ENCODE measurements around the gene FOXM1. TPM values are rescaled to one million over a fixed set of nuclear protein-coding genes. Genes with fewer than 3 reads are reported as not detected.

Gene FOXM1, protein sequence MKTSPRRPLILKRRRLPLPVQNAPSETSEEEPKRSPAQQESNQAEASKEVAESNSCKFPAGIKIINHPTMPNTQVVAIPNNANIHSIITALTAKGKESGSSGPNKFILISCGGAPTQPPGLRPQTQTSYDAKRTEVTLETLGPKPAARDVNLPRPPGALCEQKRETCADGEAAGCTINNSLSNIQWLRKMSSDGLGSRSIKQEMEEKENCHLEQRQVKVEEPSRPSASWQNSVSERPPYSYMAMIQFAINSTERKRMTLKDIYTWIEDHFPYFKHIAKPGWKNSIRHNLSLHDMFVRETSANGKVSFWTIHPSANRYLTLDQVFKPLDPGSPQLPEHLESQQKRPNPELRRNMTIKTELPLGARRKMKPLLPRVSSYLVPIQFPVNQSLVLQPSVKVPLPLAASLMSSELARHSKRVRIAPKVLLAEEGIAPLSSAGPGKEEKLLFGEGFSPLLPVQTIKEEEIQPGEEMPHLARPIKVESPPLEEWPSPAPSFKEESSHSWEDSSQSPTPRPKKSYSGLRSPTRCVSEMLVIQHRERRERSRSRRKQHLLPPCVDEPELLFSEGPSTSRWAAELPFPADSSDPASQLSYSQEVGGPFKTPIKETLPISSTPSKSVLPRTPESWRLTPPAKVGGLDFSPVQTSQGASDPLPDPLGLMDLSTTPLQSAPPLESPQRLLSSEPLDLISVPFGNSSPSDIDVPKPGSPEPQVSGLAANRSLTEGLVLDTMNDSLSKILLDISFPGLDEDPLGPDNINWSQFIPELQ
- 95.1 TPM for polyA plus RNA-seq (2012; ENCODE audit: insufficient read depth, insufficient read length)

DNA sequence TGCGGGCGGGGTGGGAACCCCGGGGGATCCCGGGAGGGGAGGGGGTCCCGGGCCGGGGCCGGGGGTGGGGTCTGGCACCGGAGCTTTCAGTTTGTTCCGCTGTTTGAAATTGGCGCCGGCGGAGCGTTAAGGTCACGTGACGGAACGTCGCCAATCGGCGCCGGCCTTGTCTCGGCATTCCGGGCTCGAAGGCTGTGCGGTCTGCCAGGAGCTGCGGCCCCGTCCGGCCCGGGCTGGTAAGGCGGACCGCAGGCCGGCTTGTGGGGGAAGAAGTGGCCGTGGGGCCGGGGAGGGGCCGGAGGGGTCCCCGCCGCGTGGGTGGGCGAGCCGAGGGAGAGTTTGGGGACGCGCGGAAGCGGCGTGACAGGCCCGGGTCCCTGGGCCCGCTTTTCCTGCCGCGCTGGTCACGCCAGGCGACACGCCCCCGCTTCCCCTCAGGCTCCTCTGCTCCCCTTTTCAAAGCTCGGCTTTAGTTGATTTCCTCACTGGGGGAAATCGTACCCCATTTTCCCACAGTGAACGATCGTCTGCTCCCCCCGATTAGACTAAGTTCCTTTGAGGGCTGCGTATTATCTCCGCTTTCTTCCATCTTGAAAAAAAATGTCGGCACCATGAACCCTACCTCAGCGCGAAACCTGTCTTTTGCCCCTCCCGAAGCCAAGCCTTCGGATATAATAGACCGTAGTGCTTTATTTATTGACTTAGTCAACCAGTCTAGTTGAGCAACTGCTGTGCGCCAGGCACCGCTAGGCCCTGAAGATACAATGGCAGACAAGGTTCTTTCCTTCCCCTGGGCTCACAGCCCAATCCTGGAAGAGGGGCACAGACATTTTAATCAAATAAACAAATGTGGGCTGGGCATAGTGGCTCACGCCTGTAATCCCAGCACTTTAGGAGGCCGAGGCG is at the start of gene FOXM1, which contains the start of gene RHNO1:
TSS of gene FOXM1 (minus strand) at position 128 of the 906 bp plus-strand sequence. CDS start 2,696 bp downstream, outside the sequence.
TSS of gene RHNO1 (plus strand) at position 177 of the 906 bp plus-strand sequence. CDS start 8,144 bp downstream, outside the sequence.
- DNase-seq (ENCODE audit: low read depth, low spot score), result peak; percentile 80
- peak within 1 kb of the TSS; percentile 94 for H3K4me3 ChIP-seq (ENCODE audit: low read length)

DNA sequence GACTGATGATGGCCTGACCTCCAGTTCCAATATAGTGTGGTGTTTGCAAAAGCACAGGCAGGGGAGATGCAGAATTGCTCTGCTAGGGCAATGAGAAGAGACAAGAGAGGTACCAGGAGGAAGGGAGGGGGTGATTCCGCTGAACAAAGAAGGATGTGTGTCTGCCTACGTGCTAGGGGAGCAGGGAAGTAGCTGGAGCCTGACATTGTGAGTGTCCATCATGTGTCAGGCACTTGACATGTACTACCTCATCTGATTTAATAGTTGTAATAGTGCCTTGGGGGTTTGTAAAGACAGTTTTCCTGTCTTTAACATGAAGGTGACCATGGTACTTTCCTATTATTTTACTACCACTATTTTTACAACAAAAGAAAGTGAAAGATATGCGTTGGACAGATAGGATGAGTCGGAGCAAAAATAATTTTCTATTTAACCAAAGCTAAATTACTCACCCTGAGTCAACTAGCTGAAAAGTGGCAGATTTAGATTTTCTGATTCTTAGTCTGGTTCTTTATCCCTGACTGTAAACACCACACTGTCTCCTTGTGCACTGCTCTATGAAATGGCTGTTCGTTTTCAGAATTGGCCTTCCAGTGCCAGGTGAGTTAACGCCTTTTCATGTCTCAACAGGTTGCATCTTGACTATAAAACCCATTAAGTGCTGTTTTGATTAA is 48.5 kb upstream of the FOXM1 start:
- H3K4me3 ChIP-seq (ENCODE audit: low read length), result no peak overlapping the region
- no peak for DNase-seq (ENCODE audit: low read depth, low spot score)

DNA sequence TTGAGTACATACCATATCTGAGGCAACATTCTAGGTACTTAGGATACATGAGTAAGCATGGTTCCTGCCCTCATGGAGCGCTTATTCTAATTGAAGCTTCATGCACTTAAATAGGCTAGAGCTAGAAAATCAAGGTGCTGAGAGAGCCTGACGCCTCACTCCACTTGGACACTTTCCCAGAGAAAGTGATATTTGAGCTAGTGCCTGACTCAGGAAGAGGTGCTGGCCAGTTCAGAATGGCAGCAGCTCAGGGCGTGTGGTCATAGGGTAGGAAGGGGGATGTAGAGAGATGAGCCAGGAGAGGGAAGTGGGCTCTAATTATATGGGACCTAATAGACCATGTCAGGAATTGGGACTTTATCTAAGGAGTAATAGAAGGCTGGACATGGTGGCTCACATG is 47.0 kb upstream of the FOXM1 start:
- DNase-seq (ENCODE audit: low read depth, low spot score), result no peak
- H3K4me3 ChIP-seq (ENCODE audit: low read length), result no peak overlapping the region

DNA sequence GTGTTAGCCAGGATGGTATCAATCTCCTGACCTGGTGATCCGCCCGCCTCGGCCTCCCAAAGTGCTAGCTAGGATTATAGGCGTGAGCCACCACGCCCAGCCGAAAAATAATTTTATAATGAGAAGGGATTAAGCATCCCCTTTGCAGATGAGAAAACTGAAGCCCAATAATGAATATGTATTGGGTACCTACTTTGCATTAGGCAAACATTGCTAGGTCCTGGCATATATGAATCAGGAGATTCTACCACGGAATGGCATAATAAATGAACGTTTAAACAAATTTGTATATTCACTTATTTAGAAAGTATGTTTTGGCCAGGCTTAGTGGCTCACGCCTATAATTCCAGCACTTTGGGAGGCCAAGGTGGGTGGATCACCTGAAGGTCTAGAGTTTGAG is 46.1 kb upstream of the FOXM1 start:
- no peak for DNase-seq (ENCODE audit: low read depth, low spot score)
- no peak overlapping the region for H3K4me3 ChIP-seq (ENCODE audit: low read length)

DNA sequence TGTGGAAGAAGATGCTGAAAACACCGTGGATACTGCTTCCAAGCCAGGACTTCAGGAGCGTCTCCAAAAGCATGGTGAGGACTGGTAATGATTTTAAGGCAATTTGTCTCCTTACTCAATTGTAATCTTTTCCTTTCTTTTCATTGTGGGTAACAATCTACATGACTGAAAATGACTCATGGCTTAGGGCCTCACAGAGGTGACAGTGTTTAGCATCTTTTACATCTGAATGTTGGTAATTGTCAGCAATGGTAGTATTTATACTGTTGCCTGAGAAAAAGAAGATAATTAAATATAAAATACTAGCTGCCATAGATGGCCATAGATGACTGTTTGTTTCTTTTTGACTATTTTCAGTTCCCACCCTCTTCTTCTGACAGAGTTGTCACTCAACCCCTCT is 45.4 kb upstream of the FOXM1 start:
- DNase-seq (ENCODE audit: low read depth, low spot score), result no peak

DNA sequence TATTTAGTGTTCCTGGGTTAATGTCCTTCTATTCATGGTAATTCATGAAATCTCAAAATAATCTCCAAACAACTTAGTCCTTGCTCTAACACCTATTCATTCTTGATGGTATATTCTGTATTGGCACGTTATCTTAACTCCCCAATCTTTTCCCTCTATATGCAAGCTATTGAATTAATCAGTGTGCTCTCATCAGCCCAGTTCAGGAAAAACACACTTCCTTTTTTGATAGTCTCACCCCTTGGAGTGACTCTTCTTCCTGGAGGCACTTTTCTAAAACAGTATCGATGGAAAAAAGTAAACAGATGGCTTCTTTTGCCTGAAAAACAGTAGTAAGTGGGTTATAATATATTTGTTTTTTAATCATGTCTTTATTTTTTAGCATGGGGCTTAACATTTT is 42.3 kb upstream of the FOXM1 start:
- no peak overlapping the region for H3K4me3 ChIP-seq (ENCODE audit: low read length)
- DNase-seq (ENCODE audit: low read depth, low spot score), result no peak

More for the DNA sequence above, 45.4 kb upstream of the FOXM1 start:
- no peak overlapping the region for H3K4me3 ChIP-seq (ENCODE audit: low read length)

DNA sequence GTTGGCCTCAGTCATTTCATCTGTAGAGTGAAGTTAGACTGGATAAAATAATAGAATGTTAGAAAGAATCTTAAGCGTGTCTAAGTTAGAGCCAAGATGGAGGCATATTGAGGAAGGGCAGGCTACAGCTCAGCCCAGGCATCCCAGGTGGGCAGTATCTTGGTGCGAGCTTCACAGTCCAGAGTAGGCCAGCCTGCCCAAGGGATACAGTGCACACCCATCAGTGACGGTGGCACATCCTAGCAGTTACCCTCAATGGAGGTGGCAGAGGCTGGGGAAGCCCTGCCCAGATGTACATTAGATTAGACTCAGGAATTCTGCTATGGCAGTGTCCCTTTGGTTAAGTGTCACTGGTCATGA is 35.2 kb upstream of the FOXM1 start:
- DNase-seq (ENCODE audit: low read depth, low spot score), result no peak
- H3K4me3 ChIP-seq (ENCODE audit: low read length), result no peak overlapping the region

DNA sequence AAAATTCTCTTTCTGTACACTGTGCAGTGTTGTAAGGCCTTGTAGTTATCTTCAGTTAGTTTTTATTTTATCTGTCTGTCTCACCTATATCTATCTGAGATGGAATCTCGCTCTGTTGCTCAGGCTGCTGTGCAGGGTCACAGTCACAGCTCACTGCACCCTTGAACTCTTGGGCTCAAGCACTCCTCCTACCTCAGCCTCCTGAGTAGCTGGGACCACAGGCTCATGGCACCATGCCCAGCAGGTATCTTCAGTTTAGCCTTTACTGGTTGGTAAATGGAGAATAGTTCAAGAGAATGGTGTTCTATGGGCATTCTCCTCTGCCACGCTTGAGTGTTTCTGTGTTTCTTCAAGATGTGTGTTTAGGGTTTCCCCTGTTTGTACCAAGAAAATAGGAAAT is 27.3 kb upstream of the FOXM1 start:
- no peak for DNase-seq (ENCODE audit: low read depth, low spot score)
- H3K4me3 ChIP-seq (ENCODE audit: low read length), result no peak overlapping the region

DNA sequence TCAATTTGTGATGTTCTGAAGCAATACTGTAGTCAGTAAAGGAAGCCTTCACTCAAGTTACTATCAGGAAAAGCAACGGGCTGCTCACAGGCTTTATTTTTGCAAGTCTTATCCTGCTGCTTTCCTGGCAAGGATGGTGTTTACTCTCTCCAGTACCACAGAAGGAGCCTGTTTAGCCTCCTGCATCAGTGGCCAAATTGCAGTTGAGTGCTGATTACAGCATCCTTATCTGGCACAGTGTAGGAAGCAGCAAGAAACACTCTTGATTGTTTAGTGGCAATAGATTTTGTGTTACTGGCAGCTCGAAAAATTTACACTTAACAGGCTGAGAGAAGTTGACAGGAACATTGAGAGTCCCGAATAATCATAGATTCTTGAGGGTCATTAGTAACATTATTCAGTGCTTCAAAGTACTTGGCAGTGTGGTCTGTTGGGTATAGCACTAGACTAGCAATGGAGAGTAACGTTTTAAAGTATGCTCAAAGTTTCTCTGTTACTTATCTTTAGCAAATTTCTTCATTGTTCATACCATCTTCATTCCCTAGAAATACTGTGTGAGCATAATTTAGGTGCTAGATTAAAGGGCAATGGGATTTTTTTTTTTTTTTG is 25.4 kb upstream of the FOXM1 start:
- H3K4me3 ChIP-seq (ENCODE audit: low read length), result no peak overlapping the region
- no peak for DNase-seq (ENCODE audit: low read depth, low spot score)

DNA sequence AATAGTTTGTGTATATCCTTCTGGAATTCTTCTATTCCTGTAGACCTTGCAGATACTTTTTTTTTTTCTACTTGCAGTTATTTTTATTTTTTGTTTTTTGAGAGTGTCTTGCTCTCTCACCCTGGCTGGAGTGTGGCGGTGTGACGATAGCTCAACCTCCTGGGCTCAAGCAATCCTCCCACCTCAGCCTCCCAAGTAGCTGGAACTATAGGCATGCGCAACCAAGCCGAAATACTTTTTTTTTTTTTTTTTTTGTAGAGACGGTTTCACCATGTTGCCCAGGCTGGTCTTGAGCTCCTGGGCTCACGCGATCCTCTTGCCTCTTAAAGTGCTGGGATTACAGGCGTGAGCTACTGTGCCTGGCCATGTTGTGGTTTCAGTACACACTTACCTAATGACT is 23.7 kb upstream of the FOXM1 start:
- H3K4me3 ChIP-seq (ENCODE audit: low read length), result no peak overlapping the region
- no peak for DNase-seq (ENCODE audit: low read depth, low spot score)

DNA sequence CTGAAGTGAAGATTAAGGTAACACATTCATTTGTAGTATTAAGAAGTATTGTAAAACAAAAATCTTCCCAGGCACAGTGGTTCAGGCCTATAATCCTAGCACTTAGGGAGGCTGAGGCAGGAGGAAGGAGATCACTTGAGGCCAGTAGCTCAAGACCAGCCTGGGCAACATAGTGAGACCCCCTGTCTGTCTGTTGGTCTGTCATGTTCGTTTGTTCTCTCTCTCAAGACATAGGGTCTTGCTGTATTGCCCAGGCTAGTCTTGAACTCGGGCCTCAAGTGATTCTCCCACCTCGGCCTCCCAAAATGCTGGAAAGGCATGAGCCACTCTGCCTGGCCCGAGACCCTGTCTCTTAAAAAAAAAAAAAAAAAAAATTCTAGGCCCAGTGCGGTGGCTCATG is 20.4 kb upstream of the FOXM1 start:
- H3K4me3 ChIP-seq (ENCODE audit: low read length), result no peak overlapping the region
- no peak for DNase-seq (ENCODE audit: low read depth, low spot score)

DNA sequence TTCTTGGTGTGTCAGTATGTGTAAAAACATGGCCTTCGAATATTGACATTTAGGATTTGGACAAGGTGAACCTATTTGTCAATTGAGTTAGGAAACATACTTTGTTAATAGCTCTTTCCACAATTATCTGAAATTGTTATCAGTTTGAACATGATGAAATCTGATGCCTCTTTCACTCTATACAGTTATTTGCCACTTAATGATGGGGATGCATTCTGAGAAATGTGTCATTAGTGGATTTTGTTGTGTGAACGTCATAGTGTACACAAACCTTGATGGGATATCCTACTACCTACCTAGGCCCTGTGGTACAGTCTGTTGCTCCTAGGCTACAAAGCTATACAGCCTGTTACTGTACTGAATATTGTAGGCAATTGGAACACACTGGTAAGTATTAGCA is 18.5 kb upstream of the FOXM1 start:
- DNase-seq (ENCODE audit: low read depth, low spot score), result no peak
- H3K4me3 ChIP-seq (ENCODE audit: low read length), result no peak overlapping the region

DNA sequence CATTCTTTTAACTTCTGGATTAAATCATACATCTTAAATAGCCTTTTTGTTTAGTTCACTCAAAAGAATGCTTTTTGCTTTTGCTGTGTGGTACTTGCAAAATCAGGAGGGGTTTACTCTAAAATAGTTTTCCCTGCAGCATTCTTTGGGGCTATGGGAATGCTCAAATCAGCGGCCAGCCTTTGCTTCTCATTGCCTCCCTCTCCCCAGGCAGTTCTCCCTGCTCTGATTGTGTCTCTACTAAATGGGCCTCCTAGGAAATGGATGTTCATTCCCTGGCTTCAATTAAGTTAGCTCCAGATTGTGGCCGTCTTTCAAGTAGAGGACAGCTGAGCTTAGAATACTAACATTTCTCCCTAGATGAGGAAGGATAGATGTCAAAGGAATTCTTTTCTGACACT is 18.1 kb upstream of the FOXM1 start:
- no peak overlapping the region for H3K4me3 ChIP-seq (ENCODE audit: low read length)
- no peak for DNase-seq (ENCODE audit: low read depth, low spot score)

DNA sequence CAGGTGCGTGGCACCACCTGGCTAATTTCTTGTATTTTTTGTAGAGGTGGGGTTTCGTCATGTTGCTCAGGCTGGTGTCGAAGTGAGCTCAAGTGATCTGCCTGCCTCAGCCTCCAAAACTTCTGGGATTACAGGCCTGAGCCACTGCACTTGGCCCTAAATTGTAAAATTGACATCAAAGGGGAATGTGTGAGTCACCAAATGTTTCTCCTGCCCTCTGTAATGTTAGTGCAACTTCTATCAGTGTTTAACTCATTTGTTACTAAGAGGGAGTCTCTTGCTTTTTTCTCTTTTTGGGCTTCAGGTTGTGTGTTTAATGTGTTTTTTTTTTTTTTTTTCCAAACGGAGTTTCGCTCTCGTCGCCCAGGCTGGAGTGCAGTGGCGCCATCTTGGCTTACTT is 16.0 kb upstream of the FOXM1 start:
- DNase-seq (ENCODE audit: low read depth, low spot score), result no peak
- H3K4me3 ChIP-seq (ENCODE audit: low read length), result no peak overlapping the region

DNA sequence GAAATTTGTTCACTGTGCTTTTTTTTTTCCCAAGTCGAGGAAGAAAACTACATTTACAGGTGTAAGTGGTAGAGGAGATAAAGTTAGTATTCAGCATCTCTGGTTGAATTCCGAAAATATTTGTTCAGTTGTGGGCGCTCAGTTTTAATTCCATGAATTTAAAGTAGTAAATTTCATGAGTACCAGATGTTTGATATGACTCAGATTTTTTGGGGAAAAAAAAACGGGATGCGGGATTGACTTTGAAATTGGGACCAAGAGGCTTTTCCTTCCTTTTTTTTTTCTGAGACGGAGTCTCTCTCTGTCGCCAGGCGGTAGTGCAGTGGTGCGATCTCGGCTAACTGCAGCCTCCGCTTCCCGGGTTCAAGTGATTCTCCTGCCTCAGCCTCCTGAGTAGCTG is 15.3 kb upstream of the FOXM1 start:
- no peak for DNase-seq (ENCODE audit: low read depth, low spot score)
- no peak overlapping the region for H3K4me3 ChIP-seq (ENCODE audit: low read length)

DNA sequence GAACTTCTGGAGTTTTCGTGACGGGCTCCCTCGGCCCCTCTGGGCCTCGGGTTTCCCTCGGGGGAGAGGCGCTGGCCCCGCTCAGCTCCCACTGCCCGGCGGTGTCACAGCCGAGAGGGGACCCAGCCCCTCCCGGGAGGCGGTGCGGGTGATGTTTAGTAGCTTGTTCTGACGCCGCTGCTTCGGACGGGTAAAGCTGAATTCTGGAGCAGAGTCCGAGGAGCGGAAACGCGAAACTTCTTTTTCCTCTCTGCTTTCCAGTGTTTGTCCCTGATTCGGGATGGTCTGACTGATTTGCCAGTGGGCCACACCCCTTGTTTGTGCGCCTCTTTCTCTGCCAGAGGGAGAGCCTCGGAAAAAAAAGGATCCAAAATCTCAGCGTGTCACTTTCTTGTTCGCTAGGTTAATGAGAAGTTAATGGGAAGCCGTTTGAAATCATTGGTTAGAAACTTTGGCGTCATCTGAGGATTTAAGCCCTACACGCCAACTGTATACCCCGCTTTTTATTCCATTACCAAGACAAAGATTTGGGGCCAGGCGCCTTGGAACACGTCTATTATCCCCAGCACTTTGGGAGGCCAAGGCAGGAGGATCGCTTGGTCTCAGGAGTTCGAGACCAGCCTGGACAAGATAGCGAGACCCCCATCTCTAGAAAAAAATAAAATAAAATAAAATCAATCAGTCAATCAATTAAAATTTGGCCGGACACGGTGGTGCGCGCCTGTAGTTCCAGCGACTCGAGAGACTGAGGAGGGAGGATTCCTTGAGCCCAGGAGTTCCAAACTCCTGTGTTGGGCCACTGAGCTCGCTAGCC is 14.5 kb upstream of the FOXM1 start:
- peak overlapping the region; percentile 86 for H3K4me3 ChIP-seq (ENCODE audit: low read length)
- no peak for DNase-seq (ENCODE audit: low read depth, low spot score)

DNA sequence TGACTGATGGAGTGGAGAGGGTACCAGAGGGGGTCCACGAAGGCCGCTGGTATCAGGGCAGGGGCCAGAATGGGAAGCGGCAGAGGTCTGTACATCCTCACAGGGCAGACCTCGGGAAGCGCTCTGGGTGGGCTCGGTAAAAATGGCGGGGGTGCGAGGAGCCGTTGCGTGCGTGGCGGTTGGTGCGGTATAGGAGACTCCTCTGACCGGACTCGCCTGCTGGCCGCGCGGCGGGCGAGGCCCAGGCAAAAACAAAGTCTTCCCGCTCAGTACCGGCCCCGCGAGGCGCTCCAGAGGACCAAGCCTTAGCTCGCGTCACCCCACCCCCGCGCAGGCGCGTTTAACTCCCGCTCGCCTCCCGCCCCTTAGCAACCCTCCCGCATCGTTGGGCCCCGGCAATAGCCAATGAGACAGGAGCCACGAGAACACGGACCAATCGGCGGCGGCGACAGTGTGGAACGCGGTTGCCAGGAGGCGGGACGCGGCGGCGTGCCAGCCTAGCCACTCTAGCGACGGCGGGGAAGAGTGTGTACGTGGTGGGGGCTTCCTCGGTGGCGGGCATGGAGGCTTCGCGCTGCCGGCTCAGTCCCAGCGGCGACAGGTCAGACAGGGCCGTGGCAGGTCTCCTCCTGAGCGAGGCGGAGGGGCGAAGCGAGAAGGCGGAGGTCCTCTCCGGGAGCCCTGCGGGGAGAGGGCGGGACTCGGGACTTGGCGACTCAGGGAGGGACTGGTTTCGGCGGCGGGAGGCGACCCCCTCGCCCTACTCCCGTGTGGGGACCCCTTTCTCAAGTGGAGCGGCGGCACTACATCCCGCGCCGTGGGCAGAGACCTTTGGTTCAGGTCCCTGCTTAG is 13.6 kb upstream of the FOXM1 start, which contains the start of gene TULP3:
TSS of gene TULP3 (plus strand) at position 504 of the 852 bp plus-strand sequence. CDS start at position 561, 57 bp downstream.
- peak within 1 kb of the TSS; percentile 86 for H3K4me3 ChIP-seq (ENCODE audit: low read length)
- DNase-seq (ENCODE audit: low read depth, low spot score), result peak; percentile 92
